ES-I3 (cell line): ENCODE results near the gene C1orf53.
"Not testable (repeated sequence)": the region's sequence is repeated elsewhere in the genome, so short reads cannot be mapped to it uniquely, and the experiment has no call there.

Experiments
- H3K36me3 ChIP-seq: 2 replicates; pipeline ENCODE4 v1.6.1; 2013; ENCODE audit warnings: mild to moderate bottlenecking, low read length, control low read depth, moderate library complexity; ENCODE audit not compliant: insufficient read depth
- H3K4me1 ChIP-seq: 2 replicates; pipeline ENCODE4 v1.6.1; 2013; ENCODE audit warnings: mild to moderate bottlenecking, control low read depth, low read length; ENCODE audit not compliant: insufficient read depth
- H3K9ac ChIP-seq: 2 replicates; pipeline ENCODE4 v1.6.1; 2013; ENCODE audit warnings: low read depth, mild to moderate bottlenecking, low read length, moderate library complexity
- H3K9me3 ChIP-seq: 2 replicates; pipeline ENCODE4 v1.6.1; 2013; ENCODE audit warnings: mild to moderate bottlenecking, low read length, moderate library complexity; ENCODE audit not compliant: control insufficient read depth, insufficient read depth

C1orf53 gene

DNA sequence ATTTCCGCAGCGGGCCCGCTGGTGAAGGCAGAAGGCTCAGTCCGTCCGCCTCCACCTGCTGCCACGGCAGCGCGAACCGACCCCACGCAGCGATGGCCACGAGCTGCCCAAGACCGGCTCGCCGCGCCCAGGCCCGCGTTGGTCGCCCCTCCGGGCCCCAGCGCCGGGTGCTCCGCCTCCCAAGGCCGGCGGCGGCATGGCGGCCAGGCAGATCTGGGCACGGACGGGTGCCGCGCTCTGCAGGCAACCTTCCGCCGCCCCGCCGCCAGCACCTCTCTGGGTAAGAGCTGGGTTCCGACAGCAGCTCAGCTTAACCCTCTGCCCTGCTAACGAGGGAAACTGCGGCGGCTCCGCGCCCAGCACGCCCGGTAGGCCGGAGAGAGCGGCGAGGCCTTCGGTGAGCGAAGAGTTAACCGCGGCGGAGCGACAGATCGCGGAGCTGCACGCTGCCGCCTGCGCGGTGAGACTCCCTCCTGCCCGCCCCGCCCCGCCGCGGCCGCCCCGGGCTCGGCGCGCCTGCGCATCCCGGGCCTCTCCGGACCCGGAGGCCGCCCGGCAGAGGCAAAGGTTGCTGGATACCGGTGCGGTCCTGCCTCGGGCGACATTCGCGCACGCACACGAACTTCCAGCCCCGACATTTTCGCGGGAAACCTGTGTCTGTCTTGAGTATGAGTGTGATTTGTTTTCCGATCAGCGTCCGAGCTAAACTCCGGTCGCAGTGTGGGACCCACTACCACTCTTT is at the start of gene C1orf53:
TSS of gene C1orf53 (plus strand) at position 177 of the 742 bp plus-strand sequence. CDS start at position 197, 20 bp downstream.
- Histone ChIP-seq H3K4me1 (no peaks in the 10 kb centered on the region), H3K9ac (peak within 1 kb of the TSS; percentile 75), H3K36me3 (no peaks in the 10 kb centered on the region), H3K9me3 (no peaks in the 10 kb centered on the region)

DNA sequence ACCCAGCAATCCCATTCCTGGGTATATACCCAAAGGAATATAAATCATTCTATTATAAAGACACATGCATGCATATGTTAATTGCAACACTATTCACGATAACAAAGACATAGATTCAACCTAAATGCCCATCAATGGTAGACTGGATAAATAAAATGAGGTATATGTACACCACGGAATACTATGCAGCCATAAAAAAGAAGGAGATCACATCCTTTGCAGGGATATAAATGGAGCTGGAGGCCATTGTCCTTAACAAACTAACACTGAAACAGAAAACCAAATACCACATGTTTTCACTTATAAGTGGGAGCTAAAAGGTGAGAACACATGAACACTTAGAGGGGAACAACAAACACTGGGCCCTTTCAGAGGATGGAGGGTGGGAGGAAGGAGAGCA is 46.7 kb upstream of the C1orf53 start:
- H3K36me3 ChIP-seq, H3K4me1 ChIP-seq, H3K9ac ChIP-seq, H3K9me3 ChIP-seq: not testable (repeated sequence)

DNA sequence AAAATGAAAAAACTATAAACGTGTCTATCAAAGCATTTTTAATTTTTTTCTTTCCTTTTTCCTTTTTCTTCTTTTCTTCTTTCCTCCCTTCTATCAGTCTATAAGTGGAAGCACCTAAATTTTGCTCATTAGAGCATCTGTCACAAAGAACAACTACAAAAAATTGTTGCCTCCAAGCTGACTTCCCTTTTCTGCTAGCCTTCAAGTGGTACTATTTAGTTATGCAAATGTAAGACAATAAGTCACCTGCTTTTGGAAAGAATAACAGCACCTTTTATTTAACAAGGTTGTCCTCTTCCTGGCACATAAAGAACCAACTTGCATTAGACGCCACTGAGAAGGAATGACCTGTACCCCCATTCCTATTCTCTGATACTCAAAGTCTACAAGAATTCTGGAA is 45.0 kb upstream of the C1orf53 start:
- Histone ChIP-seq H3K4me1 (no peaks in the 10 kb centered on the region), H3K9ac (no peak overlapping the region), H3K9me3 (no peaks in the 10 kb centered on the region), H3K36me3 (no peaks in the 10 kb centered on the region)

DNA sequence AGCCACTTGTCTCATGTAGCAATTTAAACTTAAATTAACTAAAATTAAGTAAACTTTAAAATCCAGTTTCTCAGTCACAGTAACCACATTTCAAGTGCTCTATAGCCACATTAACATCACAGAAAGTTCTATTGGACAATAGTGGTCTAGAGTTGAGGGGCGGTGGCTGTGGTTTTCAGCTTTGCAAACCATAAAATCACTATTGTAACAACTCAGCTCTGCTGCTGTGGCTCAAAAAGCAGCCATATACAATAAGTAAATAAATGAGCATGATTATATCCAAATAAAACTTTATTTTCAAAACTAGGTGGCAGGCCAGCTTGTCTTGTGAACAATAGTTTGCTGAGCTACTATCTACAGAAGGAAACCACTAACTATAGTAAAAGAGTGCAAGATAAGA is 43.4 kb upstream of the C1orf53 start:
- Histone ChIP-seq H3K9me3 (no peaks in the 10 kb centered on the region), H3K9ac (no peak overlapping the region), H3K36me3 (no peaks in the 10 kb centered on the region), H3K4me1 (no peaks in the 10 kb centered on the region)

DNA sequence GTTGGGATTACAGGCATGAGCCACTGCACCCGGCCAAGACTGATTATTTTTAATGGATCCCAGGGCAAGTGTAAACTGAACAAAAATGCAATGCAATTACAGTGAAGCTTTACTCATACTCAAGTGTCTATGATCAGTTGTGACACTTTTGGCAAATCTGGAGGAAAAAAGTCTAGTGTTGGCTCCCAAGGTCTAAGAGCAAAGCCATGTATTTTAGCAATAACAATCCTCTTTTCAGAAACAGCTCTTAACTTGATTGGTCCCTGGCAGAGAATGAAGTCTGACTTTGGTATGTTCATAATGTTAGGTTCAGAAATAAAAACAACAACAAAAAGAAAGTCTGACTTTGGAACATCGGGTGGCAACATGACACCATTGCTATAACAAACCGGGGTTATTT is 40.2 kb upstream of the C1orf53 start:
- no peaks in the 10 kb centered on the region for H3K9me3 ChIP-seq

DNA sequence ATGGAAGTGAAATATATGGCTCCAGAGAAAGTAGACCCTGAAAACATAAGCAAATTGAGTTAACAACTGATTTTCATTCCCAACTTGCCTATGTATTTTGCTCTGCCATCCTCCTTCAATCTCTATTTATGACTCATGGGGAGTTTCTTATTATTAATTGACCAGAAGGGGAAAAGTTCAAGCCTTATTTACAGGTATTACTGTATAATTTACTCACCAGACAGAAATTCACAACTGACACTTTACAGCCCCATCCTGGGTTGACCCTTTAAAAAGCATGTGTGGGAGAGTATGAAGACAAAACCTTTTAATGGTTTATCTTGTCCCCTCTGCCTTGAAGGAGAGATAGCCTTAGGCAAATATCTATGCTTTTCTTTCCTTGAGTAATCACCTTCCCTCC is 39.8 kb upstream of the C1orf53 start:
- H3K4me1 ChIP-seq, result no peaks in the 10 kb centered on the region
- no peaks in the 10 kb centered on the region for H3K36me3 ChIP-seq
- no peak overlapping the region for H3K9ac ChIP-seq
- H3K9me3 ChIP-seq, result no peaks in the 10 kb centered on the region

More for the DNA sequence above, 40.2 kb upstream of the C1orf53 start:
- Histone ChIP-seq H3K4me1 (no peaks in the 10 kb centered on the region), H3K36me3 (no peaks in the 10 kb centered on the region), H3K9ac (no peak overlapping the region)

DNA sequence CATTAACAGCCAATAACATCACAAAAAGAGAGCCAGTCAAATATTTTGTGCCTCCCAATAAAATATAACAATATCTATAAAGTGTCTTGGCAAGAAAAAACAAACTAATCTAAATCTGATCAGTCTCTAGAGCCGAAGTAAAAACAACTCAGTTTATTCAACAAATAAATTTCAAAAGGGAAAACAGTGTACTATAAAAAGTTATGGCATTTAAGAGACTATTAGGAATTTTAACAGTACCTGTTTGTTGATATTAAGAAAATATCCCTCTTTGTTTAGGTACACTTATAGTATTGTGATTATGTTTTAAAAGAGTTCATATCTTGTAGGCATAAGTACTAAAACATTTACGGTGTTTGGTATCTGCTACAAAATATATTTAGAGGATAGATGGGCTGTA is 36.6 kb upstream of the C1orf53 start:
- H3K4me1 ChIP-seq, result peaks cover 3% of the 10 kb centered on the region; the same call in 1 of the 2 replicates
- no peak overlapping the region for H3K9ac ChIP-seq
- H3K9me3 ChIP-seq, result no peaks in the 10 kb centered on the region
- H3K36me3 ChIP-seq, result no peaks in the 10 kb centered on the region

DNA sequence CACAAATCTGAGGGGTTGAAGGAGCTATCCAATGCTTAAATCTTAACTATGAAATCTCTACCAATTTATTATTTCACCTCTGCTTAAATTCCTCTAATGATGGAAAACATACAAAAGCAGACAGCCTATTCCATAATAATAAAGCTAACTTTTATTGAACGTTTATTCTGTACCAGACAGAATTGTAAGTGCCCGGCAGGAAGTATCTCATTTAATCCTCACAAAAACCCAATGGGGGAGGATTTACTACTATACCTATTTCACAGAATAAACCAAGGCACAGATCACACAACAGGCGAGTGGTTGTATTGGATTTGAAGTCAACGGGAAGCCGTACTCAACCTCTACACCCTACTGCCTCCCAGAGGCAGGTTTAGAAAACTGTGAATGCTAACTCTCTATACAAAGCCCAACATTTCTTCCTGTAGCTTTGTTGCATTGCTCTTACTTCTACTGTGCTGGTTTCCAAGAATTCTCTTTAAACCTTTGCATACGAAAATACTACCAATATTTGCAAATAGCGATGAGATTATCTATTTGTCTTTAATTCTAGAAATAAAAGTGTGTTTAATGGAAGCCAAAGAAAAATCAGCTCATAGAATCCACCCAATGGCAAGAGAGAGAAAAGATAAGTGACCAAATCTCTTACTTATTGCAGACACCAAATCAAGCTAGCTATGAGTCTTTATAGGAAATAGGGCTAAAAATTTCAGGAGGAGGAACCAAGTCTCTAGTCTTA is 33.5 kb upstream of the C1orf53 start:
- Histone ChIP-seq H3K36me3 (no peaks in the 10 kb centered on the region), H3K9ac (no peak overlapping the region), H3K9me3 (no peaks in the 10 kb centered on the region), H3K4me1 (peaks cover 3% of the 10 kb centered on the region; the same call in 1 of the 2 replicates)

DNA sequence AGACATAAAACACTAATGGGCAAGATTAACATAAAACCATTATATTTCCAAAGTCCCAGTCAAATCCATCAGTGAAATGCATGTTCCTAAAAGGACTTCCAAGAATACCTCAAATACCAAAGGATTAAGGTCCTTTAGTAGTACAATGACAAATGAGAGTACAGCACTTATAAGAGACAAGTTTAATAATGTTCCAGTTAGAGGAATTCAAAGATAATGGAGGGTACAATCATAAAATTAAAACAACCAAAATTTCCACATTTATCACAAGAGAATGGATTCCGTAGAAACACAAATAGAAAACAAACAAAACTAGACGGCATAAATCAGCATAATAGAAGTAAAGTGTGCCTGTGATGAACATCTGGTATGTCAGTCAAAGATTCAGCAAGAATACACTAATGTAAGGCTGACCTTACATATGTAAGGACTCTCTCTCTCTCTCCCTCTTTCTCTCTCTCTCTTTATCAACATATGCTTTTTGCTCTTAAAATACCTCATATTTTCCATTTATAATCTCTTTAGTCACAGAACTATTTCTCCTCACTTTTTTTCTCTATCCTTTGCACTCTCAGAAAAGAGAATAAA is 32.8 kb upstream of the C1orf53 start:
- H3K4me1 ChIP-seq, result peaks cover 3% of the 10 kb centered on the region; the same call in 1 of the 2 replicates
- H3K36me3 ChIP-seq, result no peaks in the 10 kb centered on the region
- H3K9ac ChIP-seq, result no peak overlapping the region
- H3K9me3 ChIP-seq, result no peaks in the 10 kb centered on the region

DNA sequence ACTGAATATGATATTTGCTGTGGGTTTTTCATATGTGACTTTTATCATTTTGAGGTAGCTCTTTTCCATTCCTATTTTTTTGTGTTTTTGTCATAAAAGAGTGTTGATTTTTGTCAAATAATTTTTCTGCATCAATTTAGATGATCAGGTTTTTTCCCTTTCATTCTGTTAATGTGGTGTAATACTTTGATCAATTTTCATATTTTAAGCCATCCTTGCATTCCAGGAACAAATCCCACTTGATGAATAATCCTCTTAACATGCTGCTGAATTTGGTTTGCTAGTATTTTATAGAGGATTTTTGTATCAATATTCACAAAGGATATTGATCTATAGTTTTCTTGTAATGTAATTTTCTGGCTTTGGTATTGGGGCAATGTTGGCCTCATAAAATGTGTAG is 25.5 kb upstream of the C1orf53 start:
- Histone ChIP-seq H3K9ac (no peak overlapping the region), H3K4me1 (no peaks in the 10 kb centered on the region)

DNA sequence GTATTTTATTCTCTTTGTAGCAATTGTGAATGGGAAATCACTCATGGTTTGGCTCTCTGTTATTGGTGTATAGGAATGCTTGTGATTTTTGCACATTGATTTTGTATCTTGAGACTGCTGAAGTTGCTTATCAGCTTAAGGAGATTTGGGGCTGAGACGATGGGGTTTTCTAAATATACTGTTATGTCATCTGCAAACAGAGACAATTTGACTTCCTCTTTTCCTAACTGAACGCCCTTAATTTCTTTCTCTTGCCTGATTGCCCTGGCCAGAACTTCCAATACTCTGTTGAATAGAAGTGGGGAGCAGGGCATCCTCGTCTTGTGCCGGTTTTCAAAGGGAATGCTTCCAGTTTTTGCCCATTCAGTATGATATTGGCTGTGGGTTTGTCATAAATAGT is 22.0 kb upstream of the C1orf53 start:
- H3K4me1 ChIP-seq, H3K9me3 ChIP-seq, H3K9ac ChIP-seq, H3K36me3 ChIP-seq: not testable (repeated sequence)

More for the DNA sequence above, 25.5 kb upstream of the C1orf53 start:
- H3K36me3 ChIP-seq, result no peaks in the 10 kb centered on the region
- H3K9me3 ChIP-seq, result no peaks in the 10 kb centered on the region; the same call in 1 of the 2 replicates

DNA sequence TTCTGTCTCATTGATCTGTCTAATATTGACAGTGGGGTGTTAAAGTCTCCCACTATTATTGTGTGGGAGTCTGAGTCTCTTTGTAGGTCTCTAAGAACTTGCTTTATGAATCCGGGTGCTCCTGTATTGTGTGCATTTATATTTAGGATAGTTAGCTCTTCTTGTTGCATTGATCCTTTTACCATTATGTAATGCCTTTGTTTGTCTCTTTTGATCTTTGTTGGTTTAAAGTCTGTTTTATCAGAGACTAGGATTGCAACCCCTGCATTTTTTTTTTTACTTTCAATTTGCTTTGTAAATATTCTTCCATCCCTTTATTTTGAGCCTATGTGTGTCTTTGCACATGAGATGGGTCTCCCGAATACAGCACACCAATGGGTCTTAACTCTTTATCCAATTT is 20.2 kb upstream of the C1orf53 start:
- H3K9me3 ChIP-seq, H3K9ac ChIP-seq, H3K36me3 ChIP-seq, H3K4me1 ChIP-seq: not testable (repeated sequence)

DNA sequence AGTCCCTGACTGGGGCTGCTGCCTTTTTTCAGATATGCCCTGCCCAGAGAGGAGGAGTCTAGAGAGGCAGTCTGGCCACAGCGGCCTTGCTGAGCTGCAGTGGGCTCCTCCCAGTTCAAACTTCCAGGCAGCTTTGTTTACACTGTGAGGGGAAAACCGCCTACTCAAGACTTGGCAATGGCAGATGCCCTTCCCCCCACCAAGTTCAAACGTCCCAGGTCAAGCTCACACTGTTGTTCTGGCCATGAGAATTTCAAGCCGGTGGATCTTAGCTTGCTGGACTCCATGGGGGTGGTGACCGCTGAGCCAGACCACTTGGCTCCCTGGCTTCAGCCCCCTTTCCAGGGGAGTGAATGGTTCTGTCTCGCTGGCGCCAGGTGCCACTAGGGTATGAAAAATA is 18.3 kb upstream of the C1orf53 start:
- no peaks in the 10 kb centered on the region for H3K36me3 ChIP-seq
- no peak overlapping the region for H3K9ac ChIP-seq
- no peaks in the 10 kb centered on the region; the same call in 1 of the 2 replicates for H3K9me3 ChIP-seq
- H3K4me1 ChIP-seq, result no peaks in the 10 kb centered on the region

DNA sequence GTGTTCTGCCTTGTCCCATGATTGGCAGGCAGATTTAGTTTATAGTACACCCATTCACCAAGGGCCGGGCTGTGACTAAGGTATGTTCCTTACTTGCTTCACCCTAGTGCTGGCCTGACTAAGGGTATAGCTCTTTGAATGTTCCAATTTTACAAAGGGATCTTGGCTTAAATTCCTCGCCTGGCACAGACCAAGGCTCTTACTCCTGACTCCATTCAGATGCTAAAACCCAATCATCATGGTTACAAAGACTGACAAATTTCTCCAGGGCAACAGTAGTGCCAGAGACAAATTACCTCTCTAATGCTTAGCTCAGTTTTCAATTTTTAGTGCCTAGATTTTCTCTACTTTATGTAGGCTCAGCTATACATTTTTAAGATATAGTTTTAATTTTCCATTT is 11.5 kb upstream of the C1orf53 start:
- no peaks in the 10 kb centered on the region; the same call in 1 of the 2 replicates for H3K4me1 ChIP-seq
- H3K9ac ChIP-seq, result no peak overlapping the region
- H3K9me3 ChIP-seq, result no peaks in the 10 kb centered on the region; the same call in 1 of the 2 replicates
- no peaks in the 10 kb centered on the region for H3K36me3 ChIP-seq

DNA sequence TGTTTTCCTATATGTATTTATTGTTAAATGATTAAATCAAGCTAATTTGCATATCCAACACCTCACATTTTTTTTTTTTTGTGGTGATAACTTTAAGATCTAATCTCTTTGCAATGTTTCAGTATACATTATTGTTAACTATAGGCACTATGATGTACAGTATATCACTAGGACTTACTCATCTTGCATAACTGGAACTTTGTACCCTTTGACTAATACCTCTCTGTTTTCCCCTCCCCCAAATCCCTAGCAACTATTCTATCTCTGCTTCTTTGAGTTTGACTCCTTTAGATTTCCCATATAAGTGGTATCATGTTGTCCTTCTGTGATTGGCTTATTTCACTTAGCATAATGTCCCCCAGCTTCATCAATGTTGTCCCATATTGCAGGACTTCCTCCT is 9.7 kb upstream of the C1orf53 start:
- Histone ChIP-seq H3K36me3 (no peaks in the 10 kb centered on the region), H3K9ac (no peak overlapping the region), H3K9me3 (no peaks in the 10 kb centered on the region; the same call in 1 of the 2 replicates), H3K4me1 (no peaks in the 10 kb centered on the region; the same call in 1 of the 2 replicates)
